ENCODE results near the gene SLIT3.

Gene SLIT3

DNA sequence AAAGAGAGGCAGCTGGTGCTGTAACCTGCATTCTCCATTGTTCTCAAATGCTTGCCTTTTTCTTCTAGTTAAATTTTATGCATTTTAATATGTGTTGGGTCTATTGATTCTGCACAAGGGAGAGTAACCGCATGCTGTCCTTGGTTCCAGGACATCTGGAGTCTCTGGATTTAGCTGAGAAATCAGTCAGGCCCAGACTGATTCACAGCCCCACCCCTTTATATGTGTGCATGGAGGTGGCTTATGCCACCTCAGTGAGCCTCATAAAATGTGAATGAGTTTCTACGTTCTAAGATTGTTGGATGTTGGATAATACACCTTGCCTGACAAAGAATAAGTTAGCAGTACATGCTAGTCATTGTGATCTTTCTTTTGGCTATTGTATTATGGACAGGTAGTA, 611.7 kb downstream of the SLIT3 start:
- Histone ChIP-seq H3K4me1 (ENCODE audit: insufficient read depth, low read length) (no peaks in the 10 kb centered on the region), H3K9ac (ENCODE audit: low read depth, low read length) (no peak overlapping the region), H3K79me2 (ENCODE audit: insufficient read depth, low read length) (no peaks in the 10 kb centered on the region), H2AFZ (ENCODE audit: low read depth, low read length) (no peak overlapping the region), H3K4me2 (ENCODE audit: insufficient read depth, low read length) (no peak overlapping the region), H3K4me3 (ENCODE audit: low read depth in 1 of 2, low read length in 2 of 2) (no peak overlapping the region), H3K27ac (ENCODE audit: low read length) (no peak overlapping the region), H4K20me1 (ENCODE audit: insufficient read depth, low read length) (no peaks in the 10 kb centered on the region), H3K36me3 (ENCODE audit: insufficient read depth, low read length) (no peaks in the 10 kb centered on the region), H3K27me3 (ENCODE audit: insufficient read depth, low read length, poor library complexity) (peaks cover 7% of the 10 kb centered on the region), H3K9me3 (ENCODE audit: insufficient read depth, low read length, severe bottlenecking) (no peaks in the 10 kb centered on the region)
- DNase-seq, result no peak
- TF ChIP-seq, protein P1, sequence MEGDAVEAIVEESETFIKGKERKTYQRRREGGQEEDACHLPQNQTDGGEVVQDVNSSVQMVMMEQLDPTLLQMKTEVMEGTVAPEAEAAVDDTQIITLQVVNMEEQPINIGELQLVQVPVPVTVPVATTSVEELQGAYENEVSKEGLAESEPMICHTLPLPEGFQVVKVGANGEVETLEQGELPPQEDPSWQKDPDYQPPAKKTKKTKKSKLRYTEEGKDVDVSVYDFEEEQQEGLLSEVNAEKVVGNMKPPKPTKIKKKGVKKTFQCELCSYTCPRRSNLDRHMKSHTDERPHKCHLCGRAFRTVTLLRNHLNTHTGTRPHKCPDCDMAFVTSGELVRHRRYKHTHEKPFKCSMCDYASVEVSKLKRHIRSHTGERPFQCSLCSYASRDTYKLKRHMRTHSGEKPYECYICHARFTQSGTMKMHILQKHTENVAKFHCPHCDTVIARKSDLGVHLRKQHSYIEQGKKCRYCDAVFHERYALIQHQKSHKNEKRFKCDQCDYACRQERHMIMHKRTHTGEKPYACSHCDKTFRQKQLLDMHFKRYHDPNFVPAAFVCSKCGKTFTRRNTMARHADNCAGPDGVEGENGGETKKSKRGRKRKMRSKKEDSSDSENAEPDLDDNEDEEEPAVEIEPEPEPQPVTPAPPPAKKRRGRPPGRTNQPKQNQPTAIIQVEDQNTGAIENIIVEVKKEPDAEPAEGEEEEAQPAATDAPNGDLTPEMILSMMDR (IDR thresholded peaks at IDR 0.05; ENCODE audit: borderline replicate concordance, extremely low read depth, low read length, poor library complexity, severe bottlenecking), result no peak
- TF ChIP-seq EZH2 (IDR thresholded peaks at IDR 0.05; ENCODE audit: borderline replicate concordance, low read depth, low read length, severe bottlenecking), result no peak
- ATAC-seq (ENCODE audit: insufficient read depth, low read depth), result no peak

DNA sequence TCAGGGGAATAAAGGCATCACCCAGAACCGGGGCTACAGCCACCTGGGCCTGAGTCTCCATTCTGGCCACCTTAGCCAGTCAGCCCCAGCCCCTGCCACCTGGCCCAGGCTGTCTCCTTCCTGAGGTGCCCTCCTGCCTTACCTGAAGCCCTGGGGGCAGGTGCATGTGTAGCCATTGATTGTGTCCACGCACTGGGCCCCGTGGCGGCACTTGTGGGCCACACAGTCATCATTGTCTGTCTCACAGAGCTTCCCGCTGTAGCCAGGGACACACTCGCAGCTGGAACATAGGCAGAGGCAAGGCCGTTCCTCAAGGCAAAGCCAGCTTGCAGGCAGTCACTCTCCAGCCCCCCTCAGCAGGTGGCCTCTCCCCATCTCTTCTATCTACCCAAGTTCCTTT, 614.1 kb downstream of the SLIT3 start:
- TF ChIP-seq, protein P1 (IDR thresholded peaks at IDR 0.05; ENCODE audit: borderline replicate concordance, extremely low read depth, low read length, poor library complexity, severe bottlenecking), result no peak
- no peak for TF ChIP-seq EZH2 (IDR thresholded peaks at IDR 0.05; ENCODE audit: borderline replicate concordance, low read depth, low read length, severe bottlenecking)
- Histone ChIP-seq H3K4me1 (ENCODE audit: insufficient read depth, low read length) (no peaks in the 10 kb centered on the region), H3K79me2 (ENCODE audit: insufficient read depth, low read length) (no peaks in the 10 kb centered on the region), H3K4me3 (ENCODE audit: low read depth in 1 of 2, low read length in 2 of 2) (no peak overlapping the region), H4K20me1 (ENCODE audit: insufficient read depth, low read length) (no peaks in the 10 kb centered on the region), H3K27me3 (ENCODE audit: insufficient read depth, low read length, poor library complexity) (peaks cover under 1% of the 10 kb centered on the region), H3K4me2 (ENCODE audit: insufficient read depth, low read length) (no peak overlapping the region), H3K9me3 (ENCODE audit: insufficient read depth, low read length, severe bottlenecking) (no peaks in the 10 kb centered on the region), H3K9ac (ENCODE audit: low read depth, low read length) (no peak overlapping the region), H2AFZ (ENCODE audit: low read depth, low read length) (no peak overlapping the region), H3K36me3 (ENCODE audit: insufficient read depth, low read length) (no peaks in the 10 kb centered on the region), H3K27ac (ENCODE audit: low read length) (no peak overlapping the region)
- ATAC-seq (ENCODE audit: insufficient read depth, low read depth) (no peak), DNase-seq (no peak)

DNA sequence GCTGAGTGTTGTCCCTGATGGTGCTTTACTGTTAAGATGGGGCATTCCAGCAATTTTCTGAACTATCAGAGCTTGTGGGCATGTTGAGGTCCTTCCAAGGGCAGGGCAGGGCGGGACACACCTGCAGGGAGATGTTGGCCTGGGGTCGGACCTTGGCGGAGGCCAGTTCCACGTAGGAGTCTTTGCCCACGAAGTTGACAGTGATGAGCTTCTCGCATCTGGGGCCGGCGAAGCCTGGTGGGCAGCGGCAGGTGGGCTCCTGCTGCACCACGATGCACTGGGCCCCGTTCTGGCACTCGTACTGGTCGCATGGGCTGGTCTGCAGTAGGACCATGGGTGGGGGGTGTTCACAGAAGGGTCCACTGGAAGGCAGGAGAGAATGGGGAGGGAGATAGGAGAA, 615.4 kb downstream of the SLIT3 start:
- ATAC-seq (ENCODE audit: insufficient read depth, low read depth), result no peak
- Histone ChIP-seq H3K27me3 (ENCODE audit: insufficient read depth, low read length, poor library complexity) (no peaks in the 10 kb centered on the region), H3K4me2 (ENCODE audit: insufficient read depth, low read length) (no peak overlapping the region), H3K9ac (ENCODE audit: low read depth, low read length) (no peak overlapping the region), H3K4me1 (ENCODE audit: insufficient read depth, low read length) (no peaks in the 10 kb centered on the region), H3K36me3 (ENCODE audit: insufficient read depth, low read length) (no peaks in the 10 kb centered on the region), H3K9me3 (ENCODE audit: insufficient read depth, low read length, severe bottlenecking) (no peaks in the 10 kb centered on the region), H4K20me1 (ENCODE audit: insufficient read depth, low read length) (no peaks in the 10 kb centered on the region), H3K27ac (ENCODE audit: low read length) (no peak overlapping the region), H2AFZ (ENCODE audit: low read depth, low read length) (no peak overlapping the region), H3K4me3 (ENCODE audit: low read depth in 1 of 2, low read length in 2 of 2) (no peak overlapping the region), H3K79me2 (ENCODE audit: insufficient read depth, low read length) (no peaks in the 10 kb centered on the region)
- TF ChIP-seq EZH2 (IDR thresholded peaks at IDR 0.05; ENCODE audit: borderline replicate concordance, low read depth, low read length, severe bottlenecking), result no peak
- TF ChIP-seq, protein P1 (IDR thresholded peaks at IDR 0.05; ENCODE audit: borderline replicate concordance, extremely low read depth, low read length, poor library complexity, severe bottlenecking), result no peak
- DNase-seq, result no peak

DNA sequence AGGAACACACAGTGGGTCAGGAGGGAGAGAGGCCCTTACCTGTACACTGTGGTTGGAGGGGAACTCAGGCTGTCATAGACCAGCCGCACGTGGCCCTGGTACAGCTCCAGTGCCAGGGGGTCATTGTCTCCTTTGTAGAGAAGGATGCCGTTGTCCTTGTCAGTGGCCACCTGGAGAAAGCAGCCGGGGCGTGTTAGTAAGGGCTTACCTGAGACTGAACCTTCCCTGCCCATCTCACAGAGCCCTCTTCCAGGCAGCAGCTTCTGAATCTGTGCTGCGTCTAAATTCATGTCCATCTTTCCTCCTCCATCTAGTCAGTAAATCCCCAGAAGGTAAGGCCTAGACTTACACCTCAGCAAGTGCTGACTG, 617.0 kb downstream of the SLIT3 start:
- no peaks in the 10 kb centered on the region for H3K27me3 ChIP-seq (ENCODE audit: insufficient read depth, low read length, poor library complexity)
- TF ChIP-seq, protein P1 (IDR thresholded peaks at IDR 0.05; ENCODE audit: borderline replicate concordance, extremely low read depth, low read length, poor library complexity, severe bottlenecking), result no peak
- no peak for TF ChIP-seq EZH2 (IDR thresholded peaks at IDR 0.05; ENCODE audit: borderline replicate concordance, low read depth, low read length, severe bottlenecking)
- no peaks in the 10 kb centered on the region for H3K36me3 ChIP-seq (ENCODE audit: insufficient read depth, low read length)
- no peak overlapping the region for H3K9ac ChIP-seq (ENCODE audit: low read depth, low read length)
- H3K79me2 ChIP-seq (ENCODE audit: insufficient read depth, low read length), result no peaks in the 10 kb centered on the region
- H3K9me3 ChIP-seq (ENCODE audit: insufficient read depth, low read length, severe bottlenecking), result no peaks in the 10 kb centered on the region
- no peaks in the 10 kb centered on the region for H3K4me1 ChIP-seq (ENCODE audit: insufficient read depth, low read length)
- no peak for ATAC-seq (ENCODE audit: insufficient read depth, low read depth)
- DNase-seq, result no peak
- no peak overlapping the region for H3K4me3 ChIP-seq (ENCODE audit: low read depth in 1 of 2, low read length in 2 of 2)
- H3K4me2 ChIP-seq (ENCODE audit: insufficient read depth, low read length), result no peak overlapping the region
- H4K20me1 ChIP-seq (ENCODE audit: insufficient read depth, low read length), result no peaks in the 10 kb centered on the region
- H2AFZ ChIP-seq (ENCODE audit: low read depth, low read length), result no peak overlapping the region; the same call in 1 of the 2 replicates
- no peak overlapping the region for H3K27ac ChIP-seq (ENCODE audit: low read length)

Data from DND-41 (cell line).